ENCODE results near the gene BMPER.

- no peak for TF ChIP-seq EZH2 (IDR thresholded peaks at IDR 0.05; ENCODE audit: insufficient read depth, poor library complexity, severe bottlenecking)
- no peak for TF ChIP-seq EZH2phosphoT487 (IDR thresholded peaks at IDR 0.05; ENCODE audit: insufficient read depth, low read depth)
These were observed 226.0 kb downstream of the BMPER start for GRCh38 chr7:34131371-34131770.
